HEK293T (cell line): Measurements from ENCODE around the gene LRRC75B.
"Not testable (repeated sequence)": the region's sequence is repeated elsewhere in the genome, so short reads cannot be mapped to it uniquely, and the experiment has no call there.

Experiments used
- CTCF ChIA-PET: fragments of 350-600 bp; formaldehyde crosslinking; extraction: SDS; loops from one replicate; lab custom pipeline; 2021; ENCODE audit warnings: antibody characterized with exemption, inconsistent platforms; lab: Yijun Ruan, JAX
- POLR2A ChIA-PET: fragments of 350-600 bp; formaldehyde crosslinking; extraction: SDS; loops from one replicate; lab custom pipeline; 2020; ENCODE audit warnings: antibody characterized with exemption, inconsistent platforms; lab: Yijun Ruan, JAX
- DNase-seq: peaks from one replicate; pipeline ENCODE4 v3.0.0; 2012; ENCODE audit warnings: mixed read lengths; ENCODE audit errors: extremely low spot score
- ARNT ChIP-seq: fragments of 450-650 bp; IDR thresholded peaks from 2 replicates; pipeline ENCODE4 v1.6.1; 2017; ENCODE audit warnings: mild to moderate bottlenecking
- FOXA1 ChIP-seq: fragments of 450-650 bp; IDR thresholded peaks from 2 replicates; pipeline ENCODE4 v1.6.1; 2016; ENCODE audit warnings: mild to moderate bottlenecking
- FOXM1 ChIP-seq: fragments of 450-650 bp; IDR thresholded peaks from 2 replicates; pipeline ENCODE4 v1.6.1; 2017; ENCODE audit warnings: mild to moderate bottlenecking, borderline replicate concordance
- HDGF ChIP-seq: fragments of 450-650 bp; IDR thresholded peaks from 2 replicates; pipeline ENCODE4 v1.6.1; 2017; ENCODE audit warnings: antibody characterized with exemption, borderline replicate concordance
- L3MBTL2 ChIP-seq: fragments of 450-650 bp; conservative IDR thresholded peaks from 2 replicates; pipeline ENCODE4 v1.6.1; 2016; ENCODE audit warnings: mild to moderate bottlenecking
- NFRKB ChIP-seq: fragments of 450-650 bp; IDR thresholded peaks from 2 replicates; pipeline ENCODE4 v1.6.1; 2016; ENCODE audit warnings: mild to moderate bottlenecking, moderate library complexity
- SUZ12 ChIP-seq: fragments of 450-650 bp; IDR thresholded peaks from 2 replicates; pipeline ENCODE4 v1.6.1; 2016; ENCODE audit warnings: mild to moderate bottlenecking
- TARDBP ChIP-seq: fragments of 450-650 bp; IDR thresholded peaks from 2 replicates; pipeline ENCODE4 v1.6.1; 2016

The LRRC75B gene, protein sequence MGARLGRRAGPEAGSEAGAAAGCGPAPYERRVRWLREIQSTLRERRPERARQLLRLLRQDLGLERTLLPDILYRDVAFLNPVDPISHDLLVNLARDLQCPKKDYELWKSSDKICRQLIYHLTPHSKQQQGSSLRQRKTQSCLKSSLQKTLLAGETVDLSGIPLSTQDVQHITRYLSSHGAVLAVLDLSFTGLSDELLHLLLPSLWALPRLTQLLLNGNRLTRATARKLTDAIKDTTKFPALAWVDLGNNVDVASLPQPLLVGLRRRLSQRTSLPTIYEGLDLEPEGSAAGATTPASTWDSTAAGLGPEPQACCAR

DNA sequence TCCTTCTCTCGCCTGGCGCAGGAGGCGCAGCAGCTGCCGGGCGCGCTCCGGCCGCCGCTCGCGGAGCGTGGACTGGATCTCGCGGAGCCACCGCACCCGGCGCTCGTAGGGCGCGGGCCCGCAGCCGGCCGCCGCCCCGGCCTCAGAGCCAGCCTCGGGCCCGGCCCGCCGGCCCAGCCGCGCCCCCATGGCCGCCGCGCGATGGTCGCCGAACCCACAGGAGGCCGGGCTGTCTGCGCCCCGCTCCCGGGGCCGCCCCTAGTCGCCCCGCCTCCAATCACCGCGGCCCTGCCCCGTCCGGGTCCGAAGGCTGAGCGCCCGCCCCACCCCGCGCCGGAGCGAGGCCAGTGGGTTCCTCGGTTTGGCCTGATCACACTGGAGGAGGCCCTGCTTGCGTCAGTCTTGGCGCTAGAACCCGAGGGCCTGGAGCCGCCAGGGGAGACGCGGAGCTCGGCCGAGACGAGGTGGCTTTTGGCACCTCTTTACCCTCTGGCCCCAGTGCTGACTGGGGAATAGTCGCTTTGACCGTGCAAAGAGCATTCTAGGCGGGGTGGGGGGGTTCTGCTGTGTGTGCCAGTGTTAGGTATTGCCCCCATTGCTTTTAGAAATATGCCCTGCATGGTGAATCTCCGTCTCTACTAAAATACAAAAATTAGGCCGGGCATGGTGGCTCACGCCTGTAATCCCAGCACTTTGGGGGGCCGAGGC, at the start of gene LRRC75B:
Gene LRRC75B, minus strand, starts transcription at position 223 of the 708 bp plus-strand sequence. Its CDS starts 34 bp downstream, at position 189.
- ChIA-PET POLR2A (interaction anchor here (1.0 to 3.1 kb wide), 3 partner anchors 9 to 581 kb away, joined by 3 to 14 read pairs (median 3); no protein-coding TSS in a partner anchor), CTCF (no interaction called here)
- TF ChIP-seq HDGF = no peak
- TF ChIP-seq L3MBTL2 = no peak; the same call in none of the 2 replicates
- TF ChIP-seq TARDBP = no peak
- 0 out of 2 replicates have a peak, but pooled peaks have one; percentile 23 for TF ChIP-seq ARNT
- TF ChIP-seq FOXM1 = 0 out of 2 replicates have a peak, but pooled peaks have one; percentile 24
- TF ChIP-seq FOXA1 = no peak
- TF ChIP-seq SUZ12 = no peak
- TF ChIP-seq NFRKB = no peak
- peak; percentile 90 for DNase-seq

DNA sequence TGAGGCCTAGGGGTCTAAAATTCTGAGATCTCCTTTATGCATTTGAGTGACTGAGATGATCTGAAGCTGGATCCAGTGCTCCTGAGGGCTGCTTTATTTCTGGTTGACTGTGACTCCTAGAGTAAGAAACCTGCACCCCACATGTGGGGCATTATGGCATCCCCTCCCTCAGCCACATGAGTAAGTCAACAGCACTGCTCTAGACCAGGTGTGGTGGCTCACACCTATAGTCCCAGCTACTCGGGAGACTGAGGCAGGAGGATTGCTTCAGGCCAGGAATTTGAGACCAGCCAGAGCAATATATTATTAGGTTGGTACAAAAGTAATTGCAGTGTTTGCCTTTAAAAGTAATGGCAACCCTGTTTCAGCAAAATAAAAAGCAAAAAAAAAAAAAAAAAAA, 49.4 kb upstream of the LRRC75B start:
- POLR2A ChIA-PET, DNase-seq, CTCF ChIA-PET: not testable (repeated sequence)

DNA sequence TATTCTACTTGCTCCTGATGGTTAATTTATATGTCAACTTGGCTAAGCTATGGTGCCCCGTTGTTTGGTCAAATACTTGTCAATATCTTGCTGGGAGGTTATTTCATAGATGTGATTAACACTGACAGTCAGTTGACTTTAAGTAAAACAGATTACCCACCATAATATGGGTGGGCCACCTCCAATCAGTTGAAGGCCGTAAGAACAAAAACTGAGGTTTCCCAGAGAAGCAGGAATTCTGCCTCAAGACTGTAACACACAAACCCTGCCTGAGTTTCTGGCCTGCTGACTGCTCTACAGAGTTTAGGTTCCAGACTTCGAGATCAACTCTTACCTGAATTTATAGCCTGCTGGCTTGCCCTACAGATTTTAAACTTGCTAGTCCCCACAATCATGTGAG, 43.6 kb upstream of the LRRC75B start:
- DNase-seq, POLR2A ChIA-PET, CTCF ChIA-PET: not testable (repeated sequence)

DNA sequence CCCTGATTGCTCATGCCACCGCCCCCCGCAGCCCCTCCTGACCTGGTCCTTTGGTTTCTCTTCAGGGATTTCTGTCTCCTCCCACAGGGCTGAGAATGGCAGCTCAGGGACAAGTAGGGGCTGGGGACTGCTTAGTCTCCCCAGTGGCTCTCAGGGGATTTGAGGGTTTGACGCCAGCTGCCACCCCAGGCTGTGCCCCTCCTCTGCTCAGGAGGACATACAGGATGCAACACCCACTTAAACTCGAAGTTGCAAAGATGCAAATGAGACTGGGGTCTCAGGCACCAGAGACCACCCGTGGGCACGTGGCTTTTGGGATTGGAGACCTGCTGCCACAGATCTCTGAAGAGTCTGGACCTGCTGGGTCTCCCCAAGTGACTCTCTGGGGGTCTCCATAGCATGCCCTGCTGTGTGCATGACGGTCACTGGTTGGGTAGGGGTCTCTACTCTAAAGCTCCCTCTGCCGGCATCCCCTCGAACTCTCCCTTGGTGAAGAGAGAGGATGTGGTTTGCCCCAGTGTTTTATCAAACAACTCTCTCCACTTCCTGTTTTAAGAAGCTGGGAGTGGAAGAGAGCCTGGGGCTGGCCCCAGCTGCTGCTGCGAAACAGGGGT, 42.0 kb upstream of the LRRC75B start:
- CTCF ChIA-PET, POLR2A ChIA-PET, DNase-seq: not testable (repeated sequence)

DNA sequence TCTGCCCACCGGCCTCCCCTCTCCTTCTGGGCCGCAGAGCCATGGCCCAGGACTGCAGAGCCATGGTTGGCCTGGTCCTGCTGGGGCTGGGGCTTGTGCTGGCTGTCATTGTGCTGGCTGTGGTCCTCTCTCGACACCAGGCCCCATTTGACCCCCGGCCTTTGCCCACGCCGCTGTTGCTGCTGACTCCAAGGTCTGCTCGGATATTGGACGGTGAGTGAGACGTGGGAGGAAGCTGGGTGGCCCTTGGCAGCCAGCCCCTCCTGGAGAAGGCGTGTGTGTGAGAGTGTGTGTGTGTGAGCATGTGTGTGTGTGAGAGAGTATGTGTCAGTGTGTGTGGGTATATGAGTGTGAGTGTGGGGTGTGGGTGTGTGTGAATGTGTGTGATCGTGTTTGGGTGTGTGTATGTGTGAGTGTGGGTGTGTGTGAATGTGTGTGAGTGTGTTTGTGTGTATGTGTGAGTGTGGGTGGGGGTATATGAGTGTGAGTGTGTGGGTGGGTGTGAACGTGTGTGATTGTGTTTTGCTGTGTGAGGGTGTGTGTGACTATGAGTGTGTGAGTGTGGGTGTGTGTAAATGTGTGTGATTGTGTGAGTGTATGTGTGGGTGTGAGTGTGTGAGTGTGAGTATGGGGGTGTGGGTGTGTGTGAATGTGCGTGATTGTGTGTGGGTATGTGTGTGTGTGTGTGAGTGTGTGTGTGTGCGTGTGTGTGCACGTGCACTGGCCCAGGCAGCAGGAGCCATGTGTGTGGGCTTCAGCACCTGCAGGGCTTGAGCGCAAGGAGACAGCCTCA, 40.6 kb upstream of the LRRC75B start:
- DNase-seq, POLR2A ChIA-PET, CTCF ChIA-PET: not testable (repeated sequence)
- peak; percentile 51; the same call in 1 of the 2 replicates for TF ChIP-seq TARDBP

DNA sequence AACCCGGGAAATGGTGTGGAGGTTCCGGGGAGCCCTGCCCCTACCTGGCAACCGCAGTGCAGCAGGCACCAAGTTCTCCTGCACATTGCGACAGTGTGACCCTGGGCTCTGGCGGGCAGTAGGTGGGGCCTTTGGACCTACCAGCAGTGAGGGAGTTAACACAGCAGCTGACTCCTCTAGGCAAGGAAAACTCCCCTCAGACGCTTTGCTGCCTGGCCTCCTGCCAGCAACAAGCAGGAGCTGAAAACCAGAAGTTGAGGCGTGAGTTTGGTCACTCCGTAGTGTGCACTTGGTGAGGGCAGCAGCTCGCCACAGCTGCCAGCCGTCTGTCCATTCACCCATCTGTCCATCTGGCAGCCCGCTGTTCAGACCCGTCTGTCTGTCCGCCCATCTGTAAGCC, 39.8 kb upstream of the LRRC75B start:
- CTCF ChIA-PET, POLR2A ChIA-PET, DNase-seq: not testable (repeated sequence)

DNA sequence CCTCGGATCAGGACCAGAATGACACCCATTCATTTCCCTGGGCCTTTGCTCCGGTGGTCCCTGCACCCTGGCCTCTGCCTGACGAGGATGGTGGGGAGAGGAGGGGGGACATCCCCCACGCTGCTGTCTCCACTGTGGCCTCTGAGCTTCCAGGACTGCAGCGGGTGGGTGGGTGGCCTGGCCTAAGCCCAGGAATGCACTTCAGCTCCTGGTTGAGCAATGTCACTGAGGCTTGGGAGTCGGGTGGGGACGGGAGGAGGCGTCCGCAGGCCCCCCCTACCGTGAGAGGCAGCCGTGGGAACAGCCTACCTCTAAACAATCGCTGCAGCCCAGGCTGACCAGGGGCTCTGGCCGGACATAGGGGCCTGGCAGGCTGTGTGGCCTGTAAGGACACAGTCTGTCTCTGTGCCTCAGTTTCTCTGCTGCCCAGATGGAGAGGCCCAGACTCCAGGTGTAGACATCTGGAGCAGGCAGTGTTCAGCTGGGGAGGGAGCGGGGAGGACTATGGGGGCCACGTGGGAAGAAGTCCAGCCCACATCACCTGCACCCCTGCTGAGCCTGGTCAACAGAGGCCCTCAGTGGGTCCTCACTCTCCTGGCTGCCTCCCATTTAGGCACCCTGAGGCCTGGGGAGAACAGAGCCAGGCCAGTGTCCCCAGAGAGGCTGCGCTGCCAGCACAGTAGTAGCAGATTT, 38.7 kb upstream of the LRRC75B start:
- DNase-seq, CTCF ChIA-PET, POLR2A ChIA-PET: not testable (repeated sequence)

DNA sequence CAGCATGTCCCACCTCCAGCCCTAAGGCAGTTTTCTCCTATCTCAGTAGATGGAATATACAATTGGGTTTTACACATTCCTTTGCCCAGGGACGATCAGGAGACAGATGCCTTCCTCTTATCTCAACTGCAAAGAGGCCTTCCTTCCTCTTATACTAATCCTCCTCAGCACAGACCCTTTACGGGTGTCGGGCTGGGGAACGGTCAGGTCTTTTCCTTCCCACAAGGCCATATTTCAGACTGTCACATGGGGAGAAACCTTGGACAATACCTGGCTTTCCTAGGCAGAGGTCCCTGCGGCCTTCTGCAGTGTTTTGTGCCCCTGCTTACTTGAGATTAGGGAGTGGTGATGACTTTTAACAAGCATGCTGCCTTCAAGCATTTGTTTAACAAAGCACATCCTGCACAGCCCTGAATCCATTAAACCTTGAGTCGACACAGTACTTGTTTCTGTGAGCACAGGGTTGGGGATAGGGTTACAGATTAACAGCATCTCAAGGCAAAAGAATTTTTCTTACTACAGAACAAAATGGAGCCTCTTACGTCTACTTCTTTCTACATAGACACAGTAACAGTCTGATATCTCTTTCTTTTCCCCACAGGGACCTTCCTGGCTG, 38.0 kb upstream of the LRRC75B start:
- CTCF ChIA-PET, DNase-seq, POLR2A ChIA-PET: not testable (repeated sequence)

DNA sequence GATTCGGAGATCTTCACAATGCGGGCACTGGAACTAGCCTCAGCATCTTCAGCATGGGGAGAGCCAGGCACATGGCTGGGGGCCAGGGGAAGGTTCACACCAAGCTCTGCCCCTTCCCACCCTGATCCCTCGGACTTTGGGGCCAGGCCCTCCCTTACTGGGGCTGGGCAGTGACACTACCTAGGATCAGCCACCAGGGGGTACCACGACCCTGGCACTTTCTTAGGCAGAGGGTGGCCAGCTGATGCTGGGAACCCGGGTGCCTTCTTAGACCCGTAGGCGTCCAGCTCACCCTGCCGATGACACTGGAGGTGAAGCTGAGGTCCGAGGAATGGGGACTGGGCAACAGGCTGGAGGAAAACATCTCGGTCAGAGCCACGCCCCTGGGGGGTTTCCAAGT, 36.2 kb upstream of the LRRC75B start:
- CTCF ChIA-PET = interaction anchor here (1.0 kb wide), 1 partner anchor 231 kb away, joined by 3 read pairs; no protein-coding TSS in a partner anchor
- DNase-seq, POLR2A ChIA-PET: not testable (repeated sequence)

DNA sequence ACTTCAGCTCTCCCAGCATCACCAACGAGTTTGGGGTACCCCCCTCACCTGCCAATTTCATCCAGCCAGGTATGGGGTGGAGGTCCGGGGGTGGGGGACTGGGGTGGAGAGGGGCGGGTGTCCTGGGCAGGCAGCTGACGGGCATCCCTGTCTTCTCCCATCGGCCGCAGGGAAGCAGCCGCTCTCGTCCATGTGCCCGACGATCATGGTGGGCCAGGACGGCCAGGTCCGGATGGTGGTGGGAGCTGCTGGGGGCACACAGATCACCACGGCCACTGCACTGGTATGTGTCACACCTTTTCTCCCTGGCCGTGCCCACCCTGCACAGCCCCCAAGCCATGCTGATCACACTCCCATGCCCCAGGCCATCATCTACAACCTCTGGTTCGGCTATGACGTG, 35.0 kb upstream of the LRRC75B start:
- POLR2A ChIA-PET, CTCF ChIA-PET: not testable (repeated sequence)

DNA sequence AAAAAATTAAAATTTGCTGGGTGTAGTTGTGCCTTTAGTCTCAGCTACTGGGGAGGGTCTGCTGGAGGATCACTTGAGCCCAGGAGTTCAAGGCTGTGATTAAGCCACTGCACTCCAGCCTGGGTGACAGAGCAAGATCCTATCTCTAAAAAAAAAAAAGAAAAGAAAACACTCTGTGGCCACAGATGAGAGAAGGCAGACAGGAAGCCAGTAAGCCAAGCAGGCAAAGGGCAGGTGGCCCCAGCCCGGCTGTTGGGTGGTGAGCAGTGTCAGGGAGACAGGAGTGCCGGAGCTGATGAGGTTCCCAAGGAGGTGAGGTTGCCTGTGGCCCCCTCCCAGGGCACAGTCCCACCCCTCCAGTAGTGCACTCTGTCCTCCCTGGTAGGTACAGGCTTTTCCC, 29.7 kb upstream of the LRRC75B start:
- CTCF ChIA-PET, POLR2A ChIA-PET, DNase-seq: not testable (repeated sequence)

More for the DNA sequence above, 35.0 kb upstream of the LRRC75B start:
- not testable (repeated sequence) for DNase-seq

DNA sequence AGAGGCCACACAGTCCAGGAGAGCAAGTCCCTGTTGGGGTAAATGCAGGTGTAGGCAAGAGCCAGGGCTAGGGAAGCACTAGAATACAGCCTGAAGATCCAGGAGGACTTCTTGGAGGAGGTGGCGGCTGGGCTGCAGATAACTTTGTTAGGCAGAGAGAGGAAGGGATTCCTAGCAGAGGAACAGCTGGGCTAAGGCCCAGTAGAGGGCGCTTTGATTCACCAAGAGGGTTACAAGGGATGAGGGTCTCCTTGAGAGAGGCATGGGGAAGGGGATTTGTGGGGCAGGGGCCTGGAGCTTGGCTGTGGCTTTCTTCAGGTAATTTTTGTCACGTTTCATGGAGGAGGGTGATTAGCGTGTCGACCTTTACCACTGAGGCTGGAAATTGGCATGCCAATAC, 28.4 kb upstream of the LRRC75B start:
- DNase-seq, CTCF ChIA-PET, POLR2A ChIA-PET: not testable (repeated sequence)

DNA sequence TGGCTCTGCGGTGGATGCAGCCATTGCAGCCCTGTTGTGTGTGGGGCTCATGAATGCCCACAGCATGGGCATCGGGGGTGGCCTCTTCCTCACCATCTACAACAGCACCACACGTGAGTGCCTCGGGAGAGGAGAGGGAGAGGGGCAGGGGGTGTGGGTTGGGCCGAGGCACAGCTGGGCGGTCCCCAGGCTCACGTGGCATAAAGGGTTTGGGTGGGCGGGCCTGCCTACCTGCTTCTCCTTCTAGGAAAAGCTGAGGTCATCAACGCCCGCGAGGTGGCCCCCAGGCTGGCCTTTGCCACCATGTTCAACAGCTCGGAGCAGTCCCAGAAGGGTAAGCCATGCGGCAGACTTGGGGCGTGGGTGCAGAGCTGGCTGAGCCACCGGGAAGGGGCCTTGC, 21.9 kb upstream of the LRRC75B start:
- POLR2A ChIA-PET, CTCF ChIA-PET, DNase-seq: not testable (repeated sequence)

DNA sequence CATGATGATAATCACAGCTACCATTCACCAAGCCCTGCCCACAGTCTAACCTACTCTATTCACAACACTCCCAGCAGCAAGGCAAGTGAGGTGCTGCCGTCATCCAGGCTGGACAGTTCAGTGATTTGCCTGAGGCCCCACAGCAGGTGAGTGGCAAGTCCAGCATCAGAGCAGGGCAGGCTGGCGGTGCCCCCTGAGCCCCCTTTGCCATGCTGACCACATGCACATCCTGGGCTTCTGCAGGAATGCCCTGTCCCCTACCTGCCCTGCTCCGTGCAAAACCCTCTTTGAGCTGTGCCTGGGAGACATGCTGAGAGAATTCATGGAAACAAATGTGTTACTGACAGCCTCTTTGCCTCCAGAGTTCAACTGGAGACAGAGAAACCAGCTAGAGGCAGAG, 17.0 kb upstream of the LRRC75B start:
- POLR2A ChIA-PET, CTCF ChIA-PET, DNase-seq: not testable (repeated sequence)

DNA sequence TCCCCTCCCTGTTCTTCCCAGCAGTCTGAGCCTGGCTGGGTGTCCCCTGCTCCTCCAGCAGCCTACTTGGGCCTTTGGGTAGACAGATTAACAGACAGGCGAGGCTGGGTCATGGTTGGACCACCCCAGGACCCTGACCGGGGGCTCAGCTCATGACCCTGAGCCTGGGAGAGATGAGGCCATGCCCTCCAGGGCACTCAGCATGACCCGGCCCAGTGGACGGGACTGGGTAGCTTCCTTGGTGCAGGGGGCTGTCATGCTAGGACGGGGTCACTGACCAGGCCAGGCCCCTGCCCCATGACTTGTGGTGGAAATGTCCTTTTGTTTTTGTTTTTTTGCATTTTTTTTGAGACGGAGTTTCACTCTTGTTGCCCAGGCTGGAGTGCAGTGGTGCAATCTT, 15.5 kb upstream of the LRRC75B start:
- POLR2A ChIA-PET, DNase-seq, CTCF ChIA-PET: not testable (repeated sequence)
